ENCODE data around the gene GOLGA6B. TPM values are rescaled to one million over a fixed set of nuclear protein-coding genes. Genes with fewer than 3 reads are reported as not detected.

Gene GOLGA6B
- total RNA-seq, 2 donors from 2014 or later, result not detected

- Histone ChIP-seq H3K9me3 (no peaks in the 10 kb centered on the region), H3K27me3 (replicated peaks; ENCODE audit: insufficient read depth) (no peaks in the 10 kb centered on the region), H3K36me3 (no peaks in the 10 kb centered on the region), H3K4me1 (ENCODE audit: control insufficient read depth in 1 of 2, low read depth in 2 of 2) (peaks cover 0 to 7% of the 10 kb centered on the region in 2 donors), H3K27ac (no peak overlapping the region), H3K4me3 (no peak overlapping the region)
- no peak for ATAC-seq (ENCODE audit: insufficient number of reproducible peaks, low FRiP score, low read depth)
- DNase-seq (ENCODE audit: low spot score), result no peak
- TF ChIP-seq, protein P1, sequence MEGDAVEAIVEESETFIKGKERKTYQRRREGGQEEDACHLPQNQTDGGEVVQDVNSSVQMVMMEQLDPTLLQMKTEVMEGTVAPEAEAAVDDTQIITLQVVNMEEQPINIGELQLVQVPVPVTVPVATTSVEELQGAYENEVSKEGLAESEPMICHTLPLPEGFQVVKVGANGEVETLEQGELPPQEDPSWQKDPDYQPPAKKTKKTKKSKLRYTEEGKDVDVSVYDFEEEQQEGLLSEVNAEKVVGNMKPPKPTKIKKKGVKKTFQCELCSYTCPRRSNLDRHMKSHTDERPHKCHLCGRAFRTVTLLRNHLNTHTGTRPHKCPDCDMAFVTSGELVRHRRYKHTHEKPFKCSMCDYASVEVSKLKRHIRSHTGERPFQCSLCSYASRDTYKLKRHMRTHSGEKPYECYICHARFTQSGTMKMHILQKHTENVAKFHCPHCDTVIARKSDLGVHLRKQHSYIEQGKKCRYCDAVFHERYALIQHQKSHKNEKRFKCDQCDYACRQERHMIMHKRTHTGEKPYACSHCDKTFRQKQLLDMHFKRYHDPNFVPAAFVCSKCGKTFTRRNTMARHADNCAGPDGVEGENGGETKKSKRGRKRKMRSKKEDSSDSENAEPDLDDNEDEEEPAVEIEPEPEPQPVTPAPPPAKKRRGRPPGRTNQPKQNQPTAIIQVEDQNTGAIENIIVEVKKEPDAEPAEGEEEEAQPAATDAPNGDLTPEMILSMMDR (IDR thresholded peaks at IDR 0.05), result no peak
These were observed 26.4 kb downstream of the GOLGA6B start for GRCh38 chr15:72680931-72681330.

DNA sequence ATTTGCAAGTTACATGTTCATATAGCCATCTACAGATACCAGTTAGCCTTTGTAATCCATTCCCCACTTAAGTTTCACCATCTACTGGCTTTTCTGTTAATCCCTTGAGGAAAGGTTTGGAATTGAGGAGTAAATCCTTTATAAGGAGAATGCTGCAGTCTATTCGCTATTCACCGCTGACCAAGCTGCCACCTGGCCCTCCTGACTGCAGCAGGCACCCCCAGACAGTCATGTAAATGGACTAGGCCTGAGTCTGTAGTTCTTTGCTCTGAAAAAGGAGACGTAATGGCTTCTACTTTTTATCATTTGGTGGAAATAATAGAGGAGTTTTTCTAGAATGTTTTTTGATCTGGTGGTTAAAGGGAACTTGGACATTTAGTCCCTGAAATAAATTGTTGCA is 28.3 kb downstream of the GOLGA6B start:
- no peaks in the 10 kb centered on the region for H3K27me3 ChIP-seq (replicated peaks; ENCODE audit: insufficient read depth)
- no peak overlapping the region for H3K27ac ChIP-seq
- no peaks in the 10 kb centered on the region for H3K36me3 ChIP-seq
- no peak for ATAC-seq (ENCODE audit: insufficient number of reproducible peaks, low FRiP score, low read depth)
- H3K9me3 ChIP-seq, result no peaks in the 10 kb centered on the region
- TF ChIP-seq, protein P1 (IDR thresholded peaks at IDR 0.05), result no peak
- H3K4me1 ChIP-seq (ENCODE audit: control insufficient read depth in 1 of 2, low read depth in 2 of 2), result peaks cover 0 to 17% of the 10 kb centered on the region in 2 donors
- no peak overlapping the region for H3K4me3 ChIP-seq
- DNase-seq (ENCODE audit: low spot score), result no peak

GRCh38 chr15:72685301-72685924 is 30.9 kb downstream of the GOLGA6B start:
- H3K36me3 ChIP-seq, result no peaks in the 10 kb centered on the region
- ATAC-seq (ENCODE audit: insufficient number of reproducible peaks, low FRiP score, low read depth) (peak; percentile 9), DNase-seq (ENCODE audit: low spot score) (no peak)
- no peaks in the 10 kb centered on the region for H3K9me3 ChIP-seq
- peak overlapping the region; percentile 75 for H3K4me3 ChIP-seq
- TF ChIP-seq, protein P1 (IDR thresholded peaks at IDR 0.05), result no peak
- no peaks in the 10 kb centered on the region for H3K27me3 ChIP-seq (replicated peaks; ENCODE audit: insufficient read depth)
- H3K27ac ChIP-seq, result peak overlapping the region; percentile 86 to 87
- peaks cover 0 to 17% of the 10 kb centered on the region in 2 donors for H3K4me1 ChIP-seq (ENCODE audit: control insufficient read depth in 1 of 2, low read depth in 2 of 2)

DNA sequence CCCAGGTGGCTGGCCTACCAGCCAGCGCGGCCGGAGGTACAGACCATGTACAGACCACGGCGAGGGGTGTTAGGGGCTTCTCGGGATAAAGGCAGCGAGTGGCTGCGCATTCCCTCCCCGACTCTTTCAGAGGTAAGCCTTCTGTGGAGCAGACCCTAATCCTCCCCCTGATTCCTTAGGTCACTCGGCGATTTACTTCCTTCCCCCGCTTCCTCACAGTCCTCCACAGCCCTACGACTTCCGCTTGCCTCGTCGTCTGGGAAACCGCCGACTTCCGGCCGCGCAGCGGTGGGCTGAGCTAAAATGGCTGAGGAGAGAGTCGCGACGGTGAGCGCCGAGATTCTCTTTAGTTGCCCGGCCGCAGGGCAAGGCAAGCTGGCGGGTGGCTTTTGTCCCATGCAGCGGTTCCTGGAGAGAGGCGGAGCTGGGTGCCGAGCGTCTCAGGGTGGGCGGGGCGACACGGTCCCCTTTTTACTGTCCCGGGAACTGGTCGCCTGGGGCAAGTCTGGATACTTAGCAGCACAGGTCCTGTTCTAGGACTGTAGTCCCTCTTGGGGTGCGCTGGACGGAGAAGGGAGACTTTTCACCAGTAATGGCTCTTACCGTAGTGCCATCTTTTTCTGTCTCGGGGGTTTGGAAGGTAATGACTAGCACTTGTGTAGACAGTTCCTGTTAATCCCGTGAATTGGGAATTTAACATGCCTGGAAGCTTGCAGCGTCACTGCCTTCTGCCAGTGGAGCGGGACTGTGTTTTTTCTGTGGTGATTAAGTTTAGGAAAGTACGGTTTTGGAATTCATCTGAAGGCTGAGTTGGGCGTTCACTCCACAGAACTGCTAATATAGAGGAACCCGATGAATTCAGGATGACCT is 31.7 kb downstream of the GOLGA6B start, which contains the start of the genes BBS4 and HIGD2B:
Gene BBS4 (plus strand): TSS at position 283 of the 870 bp plus-strand sequence. CDS start 21 bp downstream, at position 304.
Gene HIGD2B (minus strand): TSS at position 258 of the 870 bp plus-strand sequence. CDS start 9,808 bp downstream, outside the sequence.
- TF ChIP-seq, protein P1 (IDR thresholded peaks at IDR 0.05), result no peak
- H3K27ac ChIP-seq, result peak within 1 kb of the TSS; percentile 86 to 87
- H3K4me1 ChIP-seq (ENCODE audit: control insufficient read depth in 1 of 2, low read depth in 2 of 2), result peaks cover 0 to 17% of the 10 kb centered on the region in 2 donors
- no peaks in the 10 kb centered on the region for H3K27me3 ChIP-seq (replicated peaks; ENCODE audit: insufficient read depth)
- H3K9me3 ChIP-seq, result no peaks in the 10 kb centered on the region
- peak within 1 kb of the TSS; percentile 75 for H3K4me3 ChIP-seq
- no peaks in the 10 kb centered on the region for H3K36me3 ChIP-seq
- peak; percentile 64 for DNase-seq (ENCODE audit: low spot score)
- peak; percentile 79 for ATAC-seq (ENCODE audit: insufficient number of reproducible peaks, low FRiP score, low read depth)

- TF ChIP-seq, protein P1 (IDR thresholded peaks at IDR 0.05), result no peak
- no peak overlapping the region for H3K27ac ChIP-seq
- H3K9me3 ChIP-seq, result no peaks in the 10 kb centered on the region
- no peak for DNase-seq (ENCODE audit: low spot score)
- H3K36me3 ChIP-seq, result no peaks in the 10 kb centered on the region
- peaks cover 0 to 17% of the 10 kb centered on the region in 2 donors for H3K4me1 ChIP-seq (ENCODE audit: control insufficient read depth in 1 of 2, low read depth in 2 of 2)
- ATAC-seq (ENCODE audit: insufficient number of reproducible peaks, low FRiP score, low read depth), result no peak
- H3K27me3 ChIP-seq (replicated peaks; ENCODE audit: insufficient read depth), result no peaks in the 10 kb centered on the region
- H3K4me3 ChIP-seq, result no peak overlapping the region
These were observed 34.2 kb downstream of the GOLGA6B start for GRCh38 chr15:72688697-72689096.
